ENCODE data around the gene BHLHA15.
A peak's percentile ranks its signal among the peaks of the same experiment; 100 is the strongest.

The BHLHA15 gene

GRCh38 chr7:98224701-98225181 lies 13.5 kb downstream of the BHLHA15 start:
- TF ChIP-seq CTCF (conservative IDR thresholded peaks at IDR 0.05; ENCODE audit: low read depth) = no peak

GRCh38 chr7:98225913-98226614 lies 14.8 kb downstream of the BHLHA15 start:
- ChIA-PET POLR2A (ENCODE audit: low non-redundant PET) (no interaction called here), CTCF (no interaction called here)
- 0 out of 2 replicates have a peak overlapping the region, but pooled peaks have one; percentile 0 for H3K27ac ChIP-seq

More at GRCh38 chr7:98224701-98225181, 13.5 kb downstream of the BHLHA15 start:
- ChIA-PET CTCF (no interaction called here), POLR2A (ENCODE audit: low non-redundant PET) (no interaction called here)
- H3K27ac ChIP-seq = no peak overlapping the region
- DNase-seq (ENCODE audit: low spot score) = no peak

GRCh38 chr7:98227939-98228338 lies 16.7 kb downstream of the BHLHA15 start:
- ChIA-PET POLR2A (ENCODE audit: low non-redundant PET) (no interaction called here), CTCF (interaction anchor here (1.0 kb wide), 1 partner anchor 20 kb away, joined by 3 read pairs; no protein-coding TSS in a partner anchor)
- TF ChIP-seq CTCF (conservative IDR thresholded peaks at IDR 0.05; ENCODE audit: low read depth) = no peak
- no peak overlapping the region for H3K27ac ChIP-seq
- DNase-seq (ENCODE audit: low spot score) = no peak

More at GRCh38 chr7:98225913-98226614, 14.8 kb downstream of the BHLHA15 start:
- DNase-seq (ENCODE audit: low spot score) = no peak
- TF ChIP-seq CTCF (conservative IDR thresholded peaks at IDR 0.05; ENCODE audit: low read depth) = no peak

- ChIA-PET POLR2A (ENCODE audit: low non-redundant PET) (no interaction called here), CTCF (no interaction called here)
- TF ChIP-seq CTCF (conservative IDR thresholded peaks at IDR 0.05; ENCODE audit: low read depth) = no peak
- no peak overlapping the region for H3K27ac ChIP-seq
- DNase-seq (ENCODE audit: low spot score) = no peak
Observed at GRCh38 chr7:98228801-98229200, 17.6 kb downstream of the BHLHA15 start.

- no peak for DNase-seq (ENCODE audit: low spot score)
- TF ChIP-seq CTCF (conservative IDR thresholded peaks at IDR 0.05; ENCODE audit: low read depth) = no peak
- no peak overlapping the region for H3K27ac ChIP-seq
- ChIA-PET CTCF (no interaction called here), POLR2A (ENCODE audit: low non-redundant PET) (interaction anchor here (0.6 kb wide), 1 partner anchor 1153 kb away, joined by 6 read pairs; no protein-coding TSS in a partner anchor)
Observed at GRCh38 chr7:98229441-98229840, 18.2 kb downstream of the BHLHA15 start.

- DNase-seq (ENCODE audit: low spot score) = no peak
- ChIA-PET CTCF (no interaction called here), POLR2A (ENCODE audit: low non-redundant PET) (interaction anchor here (0.6 kb wide), 2 partner anchors 688 to 1153 kb away, joined by 6 to 11 read pairs; no protein-coding TSS in a partner anchor)
- no peak for TF ChIP-seq CTCF (conservative IDR thresholded peaks at IDR 0.05; ENCODE audit: low read depth)
- no peak overlapping the region for H3K27ac ChIP-seq
Observed at GRCh38 chr7:98229991-98230745, 18.9 kb downstream of the BHLHA15 start.
